NCI-H748 (cell line): Measurements from ENCODE around the gene FLRT1.

Experiments used
- DNase-seq: peaks from one replicate; lab custom pipeline; 2025; ENCODE audit not compliant: unreplicated experiment; lab: John Stamatoyannopoulos, UW

The FLRT1 gene

GRCh38 chr11:64063777-64064176 is 28.0 kb downstream of the FLRT1 start:
- DNase-seq = no peak

- DNase-seq = no peak
Observed at GRCh38 chr11:64064374-64065140, 28.8 kb downstream of the FLRT1 start.

GRCh38 chr11:64065141-64065465 is 29.4 kb downstream of the FLRT1 start:
- DNase-seq = no peak

- no peak for DNase-seq
Observed at GRCh38 chr11:64065712-64066111, 30.0 kb downstream of the FLRT1 start.

GRCh38 chr11:64067230-64067993 is 31.7 kb downstream of the FLRT1 start:
- DNase-seq = no peak

GRCh38 chr11:64068705-64069400 is 33.1 kb downstream of the FLRT1 start:
- no peak for DNase-seq

- DNase-seq = no peak
Observed at GRCh38 chr11:64069401-64070313, 33.9 kb downstream of the FLRT1 start.

- DNase-seq = no peak
Observed at GRCh38 chr11:64070314-64070681, 34.6 kb downstream of the FLRT1 start.

- DNase-seq = no peak
Observed at GRCh38 chr11:64071849-64072248, 36.1 kb downstream of the FLRT1 start.

- no peak for DNase-seq
Observed at GRCh38 chr11:64072403-64072802, 36.7 kb downstream of the FLRT1 start.

- DNase-seq = no peak
Observed at GRCh38 chr11:64072871-64073270, 37.1 kb downstream of the FLRT1 start.

GRCh38 chr11:64073542-64073941 is 37.8 kb downstream of the FLRT1 start:
- DNase-seq = no peak

GRCh38 chr11:64074239-64074638 is 38.5 kb downstream of the FLRT1 start:
- DNase-seq = no peak

GRCh38 chr11:64076758-64077157 is 41.0 kb downstream of the FLRT1 start:
- DNase-seq = no peak

- DNase-seq = no peak
Observed at GRCh38 chr11:64077607-64078006, 41.9 kb downstream of the FLRT1 start.

GRCh38 chr11:64078284-64078683 is 42.6 kb downstream of the FLRT1 start:
- no peak for DNase-seq

- DNase-seq = no peak
Observed at GRCh38 chr11:64078905-64079304, 43.2 kb downstream of the FLRT1 start.

- DNase-seq = no peak
Observed at GRCh38 chr11:64080390-64080789, 44.7 kb downstream of the FLRT1 start.

GRCh38 chr11:64081745-64082442 is 46.2 kb downstream of the FLRT1 start:
- DNase-seq = peak; percentile 97

GRCh38 chr11:64083398-64084080 is 47.8 kb downstream of the FLRT1 start:
- DNase-seq = no peak
